UCSD-AML1 (cell line): ENCODE measurements around the gene ITGAD.

Experiments
- DNase-seq: peaks from one replicate; lab custom pipeline; 2025; ENCODE audit not compliant: unreplicated experiment; lab: John Stamatoyannopoulos, UW

ITGAD gene

DNA sequence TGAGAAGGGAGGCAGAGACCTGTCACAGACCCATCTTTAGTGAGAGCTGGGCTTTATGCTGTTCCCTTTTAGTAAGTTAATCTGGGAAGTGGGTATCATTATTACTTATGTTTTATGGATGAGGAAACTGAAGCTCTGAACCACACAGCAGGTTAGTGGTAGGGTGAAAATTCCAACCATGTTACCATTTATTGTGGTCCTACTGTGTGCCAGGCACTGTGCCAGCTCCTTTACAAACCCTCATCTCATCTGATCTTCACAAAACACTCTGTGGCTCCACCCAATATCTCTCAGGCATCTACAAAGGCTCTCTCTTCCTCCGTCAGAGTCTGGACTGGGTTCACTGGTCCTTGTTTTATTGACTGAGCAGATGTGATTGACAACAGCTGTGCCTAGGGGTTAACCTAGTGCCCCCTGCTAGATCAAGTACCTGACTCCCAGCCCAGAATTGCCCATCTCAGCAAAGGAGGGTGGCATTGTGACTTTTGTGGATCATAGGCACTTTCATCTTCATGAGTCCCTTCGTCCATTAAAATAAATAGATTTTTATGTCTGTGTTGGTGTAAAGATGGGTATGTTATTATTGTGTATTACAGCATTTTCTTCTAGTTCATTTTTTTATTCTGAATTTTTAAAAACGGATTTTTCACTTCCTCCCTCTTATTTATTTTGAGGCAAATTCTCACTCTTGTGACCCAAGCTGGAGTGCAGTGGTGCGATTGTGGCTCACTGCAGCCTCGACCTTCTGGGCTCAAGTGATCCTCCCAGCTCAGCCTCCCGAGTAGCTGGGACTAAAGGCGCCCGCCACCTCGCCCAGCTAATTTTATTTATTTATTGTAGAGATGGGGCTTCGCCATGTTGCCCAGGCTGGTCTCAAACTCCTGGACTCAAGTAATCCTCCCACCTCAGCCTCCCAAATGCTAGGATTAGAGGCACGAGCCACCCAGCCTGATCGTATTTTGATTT lies 81.9 kb downstream of the ITGAD start:
- no peak for DNase-seq

DNA sequence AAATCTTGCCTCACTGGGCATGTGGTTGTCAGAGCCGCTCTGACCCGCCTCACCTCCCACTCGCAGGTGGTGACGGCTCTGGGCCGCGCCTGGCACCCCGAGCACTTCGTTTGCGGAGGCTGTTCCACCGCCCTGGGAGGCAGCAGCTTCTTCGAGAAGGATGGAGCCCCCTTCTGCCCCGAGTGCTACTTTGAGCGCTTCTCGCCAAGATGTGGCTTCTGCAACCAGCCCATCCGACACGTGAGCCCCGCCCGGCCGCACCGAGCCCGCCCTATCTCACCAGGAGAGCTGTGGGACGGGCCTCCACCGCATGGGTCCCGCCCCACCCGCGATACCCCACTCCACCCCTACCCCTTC lies 82.8 kb downstream of the ITGAD start:
- no peak for DNase-seq
